NCI-H526 (cell line): ENCODE results near the gene FAN1.
"Not testable (repeated sequence)": the region's sequence is repeated elsewhere in the genome, so short reads cannot be mapped to it uniquely, and the experiment has no call there.

Experiments
- DNase-seq, 2 experiments: peaks; one replicate each; lab custom pipeline; 2025; lab: John Stamatoyannopoulos, UW

FAN1 gene

DNA sequence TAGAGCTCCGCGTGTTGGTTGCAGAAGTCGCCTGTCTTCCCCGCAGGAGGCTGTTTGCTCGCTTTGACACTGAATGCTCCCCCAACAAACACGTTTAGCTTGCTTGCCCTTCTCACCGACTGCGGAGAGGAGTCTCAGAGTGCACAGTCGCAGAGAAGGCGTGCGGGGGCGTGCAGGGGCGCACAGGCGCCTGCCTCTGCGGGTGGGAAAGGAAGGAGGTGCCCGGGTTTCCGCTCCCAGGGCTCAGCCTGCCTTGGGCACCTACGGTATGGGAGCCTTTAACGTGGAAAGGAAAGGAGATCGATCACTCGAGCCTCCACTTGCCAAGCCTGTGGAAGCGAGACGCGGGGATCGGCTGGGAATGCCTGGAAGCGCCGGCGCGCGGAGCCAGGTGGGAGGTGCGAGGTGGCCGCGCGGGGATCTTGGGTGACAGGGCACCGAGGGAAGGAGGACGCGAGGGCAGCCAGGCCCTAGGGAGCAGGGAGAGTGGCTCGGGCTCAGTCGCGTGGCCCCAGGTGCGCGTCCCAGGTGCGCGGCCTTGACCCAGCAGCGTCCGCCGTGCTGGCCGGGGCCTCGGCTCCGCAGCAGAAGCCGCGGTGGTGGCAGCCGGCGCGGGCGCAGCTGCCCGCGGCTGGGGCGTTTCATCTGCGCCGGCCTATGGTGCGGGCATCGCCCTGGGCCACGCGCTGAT is at the start of gene FAN1:
FAN1 (plus strand) TSS at position 419 of the 691 bp plus-strand sequence. CDS start 749 bp downstream, outside the sequence.
- peak; percentile 85 to 96 for DNase-seq

DNA sequence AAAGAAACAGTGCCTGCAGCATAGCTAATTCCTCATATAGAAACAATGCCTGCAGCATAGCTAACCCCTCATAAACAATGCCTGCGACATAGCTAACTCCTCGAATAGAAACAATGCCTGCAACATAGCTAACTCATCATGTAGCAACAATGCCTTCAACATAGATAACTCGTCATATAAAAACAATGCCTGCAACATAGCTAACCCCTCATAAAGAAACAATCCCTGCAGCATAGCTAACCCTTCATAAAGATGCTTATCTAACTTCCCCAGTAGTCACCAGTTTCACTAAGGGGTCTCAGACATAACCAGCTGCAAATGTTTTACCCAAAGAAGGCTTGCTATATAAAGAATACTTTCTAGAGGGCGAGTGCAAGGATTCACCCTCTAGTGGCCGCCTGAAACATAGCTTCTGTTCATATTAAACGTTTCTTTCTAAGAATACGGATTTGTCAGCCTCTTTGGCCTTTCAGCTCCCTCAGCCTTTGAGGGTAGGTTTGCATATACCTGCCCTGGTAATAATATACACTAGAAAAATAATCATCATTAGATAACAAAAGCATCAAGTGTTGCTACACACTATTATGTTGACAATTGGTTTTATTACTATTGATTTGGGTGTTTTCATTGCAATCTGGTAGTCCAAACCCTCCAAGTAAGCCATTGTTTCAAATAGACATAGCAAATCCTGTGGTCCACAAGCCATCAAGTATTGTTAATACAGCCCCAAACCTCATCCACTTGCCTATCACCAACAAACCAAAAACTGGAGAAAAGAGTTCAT is 44.4 kb upstream of the FAN1 start:
- DNase-seq: no peak

DNA sequence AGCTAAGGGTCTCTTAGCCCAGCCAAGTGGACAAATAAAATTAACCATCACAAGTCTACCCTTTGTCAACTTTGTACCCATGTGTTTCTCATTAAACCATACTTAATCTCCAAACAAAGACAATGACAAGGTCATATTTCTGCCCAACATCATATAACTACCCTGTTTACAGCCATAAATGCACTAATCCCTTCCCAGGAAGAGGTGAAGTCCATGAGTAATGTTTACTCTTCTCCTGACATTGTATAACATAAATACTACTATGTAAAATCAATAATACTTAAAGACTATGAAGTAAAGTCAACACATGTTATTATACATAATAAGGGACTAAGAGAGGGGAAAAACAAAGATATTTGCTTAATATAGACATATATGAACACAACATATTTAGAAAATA is 38.5 kb upstream of the FAN1 start:
- DNase-seq: no peak

DNA sequence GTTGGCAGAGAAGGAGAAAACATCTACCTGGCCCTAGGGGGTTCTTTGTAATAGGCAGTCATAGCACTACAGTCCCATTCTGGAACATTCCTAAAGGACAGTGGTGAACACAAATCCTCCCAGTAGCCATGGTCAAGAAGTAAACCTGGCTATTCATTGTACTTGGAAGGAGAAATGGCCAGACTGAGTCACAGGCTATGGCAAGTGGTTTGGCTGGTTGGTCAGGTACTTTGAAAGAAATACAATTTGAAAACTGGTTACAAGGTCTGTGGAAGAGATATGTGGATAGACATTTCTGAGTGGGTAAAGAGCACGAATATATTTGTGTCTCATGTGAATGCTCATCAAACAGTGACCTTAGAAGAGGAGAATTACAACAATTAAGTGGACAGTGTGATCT is 33.0 kb upstream of the FAN1 start:
- DNase-seq: no peak

DNA sequence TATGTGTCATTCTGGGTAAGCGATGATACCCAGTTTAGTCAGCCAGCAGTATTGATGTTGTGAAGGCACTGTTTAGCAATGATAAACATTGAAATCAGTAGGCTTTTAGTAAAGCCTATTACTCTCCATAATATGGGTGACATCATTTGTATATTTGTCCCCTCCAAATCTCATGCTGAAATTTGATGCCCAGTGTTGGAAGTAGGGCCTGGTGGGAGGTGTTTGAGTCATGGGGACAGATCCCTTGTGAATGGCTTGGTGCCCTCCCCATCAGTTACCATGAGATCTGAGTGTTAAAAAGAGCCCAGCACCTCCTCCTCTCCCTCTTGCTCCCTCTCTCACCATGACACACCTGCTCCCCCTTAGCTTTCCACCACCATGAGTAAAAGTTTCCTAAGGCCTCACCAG is 31.4 kb upstream of the FAN1 start:
- no peak for DNase-seq

DNA sequence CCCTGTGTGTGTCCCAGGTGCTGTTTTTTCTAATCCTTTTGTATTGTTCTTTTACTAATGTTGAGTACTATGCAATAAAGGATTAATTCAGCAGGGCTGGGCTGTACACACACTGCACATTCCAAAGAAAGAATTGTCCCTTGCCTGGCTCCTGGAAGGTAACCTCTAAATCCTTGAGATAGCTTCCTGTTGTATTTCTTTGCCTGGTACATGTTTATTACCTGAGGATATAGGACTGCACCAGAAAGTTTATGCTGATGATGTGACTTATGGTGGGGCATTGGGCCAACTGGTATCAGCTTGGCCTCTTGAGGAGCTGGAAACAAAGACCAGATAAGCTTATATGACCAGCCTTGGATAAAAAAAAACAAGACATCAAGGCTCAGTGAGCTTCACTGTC is 26.6 kb upstream of the FAN1 start:
- no peak for DNase-seq

DNA sequence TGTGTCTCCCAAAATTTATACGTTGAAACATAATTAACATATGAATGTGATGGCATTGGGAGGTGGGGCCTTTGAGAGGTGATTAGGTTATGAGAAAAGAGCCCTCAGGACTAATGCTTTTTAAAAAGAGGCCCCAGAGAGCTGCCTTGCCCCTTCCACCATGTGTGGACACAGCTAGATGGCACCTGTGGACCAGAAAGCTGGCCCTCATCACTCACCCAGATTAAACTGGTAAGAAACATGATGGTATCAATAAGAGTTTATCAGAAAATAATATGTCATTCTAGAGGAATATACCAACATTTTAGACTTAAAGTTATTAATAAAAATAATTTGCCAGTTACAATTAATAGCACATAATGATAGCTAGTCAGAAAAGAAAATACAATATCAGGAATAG is 25.2 kb upstream of the FAN1 start:
- no peak for DNase-seq

DNA sequence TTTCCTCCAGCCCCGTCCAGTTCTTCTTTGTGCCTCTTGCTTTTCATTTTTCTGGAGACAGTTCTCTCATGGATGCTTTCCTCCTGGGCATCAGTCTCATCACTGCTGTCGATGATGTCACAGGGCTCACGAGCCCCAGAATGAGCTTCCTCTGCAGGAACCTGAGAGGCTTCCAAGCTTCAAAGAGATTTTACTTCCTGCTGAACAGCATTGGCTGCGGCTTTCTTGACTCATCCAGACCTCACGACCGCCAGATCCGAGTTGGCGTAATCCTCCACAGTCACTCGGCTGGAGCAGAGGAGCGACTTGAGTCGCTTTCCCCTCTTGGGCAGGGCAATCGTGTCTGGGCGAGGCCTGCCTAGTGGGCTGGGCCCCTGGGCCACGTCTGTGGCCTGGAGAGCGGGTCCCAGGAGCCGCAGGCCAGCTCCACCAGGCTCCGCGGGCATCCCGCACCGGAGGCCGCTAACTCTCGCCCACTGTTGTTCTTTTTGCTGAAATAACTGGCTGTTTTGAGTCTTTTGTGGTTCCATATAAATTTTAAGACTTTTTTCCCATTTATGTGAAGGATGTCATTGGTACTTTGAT is 20.8 kb upstream of the FAN1 start:
- no peak for DNase-seq

DNA sequence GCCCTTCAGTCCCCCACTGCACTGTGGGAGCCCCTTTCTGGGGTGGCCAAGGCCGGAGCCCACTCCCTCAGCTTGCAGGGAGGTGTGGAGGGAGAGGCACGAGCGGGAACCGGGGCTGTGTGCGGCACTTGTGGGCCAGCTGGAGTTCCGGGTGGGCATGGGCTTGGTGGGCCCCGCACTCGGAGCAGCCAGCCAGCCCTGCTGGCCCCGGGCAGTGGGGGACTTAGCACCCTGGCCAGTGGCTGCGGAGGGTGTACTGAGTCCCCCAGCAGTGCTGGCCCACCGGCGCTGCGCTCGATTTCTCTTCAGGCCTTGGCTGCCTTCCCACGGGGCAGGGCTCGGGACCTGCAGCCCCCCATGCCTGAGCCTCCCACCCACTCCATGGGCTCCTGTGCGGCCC is 20.0 kb upstream of the FAN1 start:
- DNase-seq: not testable (repeated sequence)

DNA sequence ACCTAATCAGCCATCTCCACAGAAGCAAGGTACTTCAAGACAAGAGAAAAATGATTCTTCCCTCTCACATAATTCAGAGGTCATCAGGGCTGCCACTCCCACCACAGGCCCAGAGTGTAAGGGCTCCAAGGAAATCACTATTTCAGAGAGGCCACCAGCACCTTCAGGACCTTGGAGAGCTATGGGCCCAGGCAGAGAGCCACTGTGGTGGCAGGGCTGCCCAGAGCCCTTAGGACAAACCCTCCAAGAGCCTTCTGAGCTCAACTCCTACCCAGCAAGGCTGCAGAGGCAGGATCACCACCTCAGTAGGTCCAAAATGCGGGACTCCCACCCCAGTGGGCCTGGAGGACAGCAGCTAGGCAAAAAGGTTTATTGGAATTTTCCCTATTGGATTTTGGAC is 17.9 kb upstream of the FAN1 start:
- no peak for DNase-seq

DNA sequence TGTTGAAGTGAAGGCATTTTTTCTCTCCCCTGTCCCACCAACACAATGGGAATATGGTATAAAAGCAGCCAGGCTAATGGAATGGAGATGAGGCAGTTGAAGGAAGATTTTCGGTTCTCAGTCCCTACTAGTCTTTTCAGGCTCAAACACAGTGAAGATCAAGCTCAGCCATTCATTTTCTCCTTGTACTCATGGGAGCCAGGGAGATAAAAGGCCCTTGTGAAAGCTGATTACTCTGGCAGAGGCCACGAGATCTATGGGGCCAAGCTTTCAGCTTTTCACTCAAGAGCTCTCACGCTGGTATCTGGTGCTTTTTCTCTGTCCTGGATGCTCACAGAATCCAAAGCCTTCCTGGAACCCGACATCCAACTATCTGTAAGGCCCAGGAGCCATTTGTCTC is 14.5 kb upstream of the FAN1 start:
- no peak for DNase-seq

DNA sequence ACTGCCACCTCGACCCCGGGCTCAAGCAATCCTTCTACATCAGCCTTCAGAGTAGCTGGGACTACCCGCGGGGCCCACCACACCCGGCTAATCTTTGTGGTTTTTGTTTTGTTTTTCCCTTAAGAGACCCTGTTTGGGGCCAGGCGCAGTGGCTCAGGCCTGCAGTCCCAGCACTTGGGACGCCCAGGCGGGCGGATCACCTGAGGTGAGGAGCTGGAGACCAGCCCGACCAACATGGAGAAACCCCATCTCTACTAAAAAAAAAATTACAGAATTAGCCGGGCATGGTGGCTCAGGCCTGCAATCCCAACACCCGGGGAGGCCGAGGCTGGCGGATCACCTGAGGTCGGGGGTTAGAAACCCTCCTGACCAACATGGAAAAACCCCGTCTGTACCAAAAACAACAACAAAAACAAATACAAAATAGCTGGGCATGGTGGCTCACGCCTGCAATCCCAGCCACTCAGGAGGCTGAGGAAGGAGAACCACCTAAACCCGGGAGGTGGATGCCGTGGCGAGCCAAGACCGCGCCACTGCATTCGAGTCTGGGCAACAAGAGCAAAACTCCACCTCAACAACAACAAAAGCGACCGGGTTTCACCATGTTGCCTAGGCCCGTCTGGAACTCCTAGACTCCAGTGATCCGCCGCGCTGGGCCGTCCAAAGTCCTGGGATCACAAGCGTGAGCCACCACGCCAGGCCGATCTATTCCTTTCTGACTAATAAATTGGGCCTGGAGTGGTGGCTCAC is 8.1 kb upstream of the FAN1 start:
- DNase-seq: no peak

DNA sequence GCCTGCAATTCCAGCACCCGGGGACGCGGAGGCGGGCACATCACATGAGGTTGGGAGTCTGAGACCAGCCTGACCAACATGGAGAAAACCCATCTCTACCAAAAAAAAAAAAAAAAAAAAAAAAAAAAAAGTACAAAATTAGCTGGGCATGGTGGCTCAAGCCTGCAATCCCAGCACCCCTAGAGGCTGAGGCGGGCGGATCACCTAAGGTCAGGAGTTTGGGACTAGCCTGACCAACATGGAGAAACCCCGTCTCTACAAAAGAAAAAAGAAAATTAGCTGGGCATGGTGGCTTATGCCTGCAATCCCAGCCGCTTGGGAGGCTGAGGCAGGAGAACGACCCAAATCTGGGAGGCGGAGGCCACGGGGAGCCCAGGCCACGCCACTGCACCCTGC is 7.5 kb upstream of the FAN1 start:
- DNase-seq: no peak

DNA sequence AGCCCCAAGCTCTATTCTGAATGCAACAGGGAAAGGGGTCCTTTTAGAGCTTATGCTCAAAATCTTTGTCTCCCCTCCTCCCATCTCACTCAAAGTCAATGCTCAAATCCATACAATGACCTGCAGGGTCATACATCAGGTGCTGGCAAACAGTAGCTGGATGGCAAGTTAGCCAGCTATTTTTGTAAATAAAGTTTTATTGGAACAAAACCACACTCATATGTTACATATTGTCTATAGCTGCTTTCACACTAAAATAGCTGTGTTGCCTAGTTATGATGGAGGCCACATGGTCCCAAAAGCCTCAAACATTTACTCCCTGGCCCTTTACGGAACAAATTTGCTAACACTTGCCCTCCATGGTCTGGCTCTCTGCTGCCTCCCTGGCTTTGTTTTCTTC is 1.8 kb upstream of the FAN1 start:
- no peak for DNase-seq

DNA sequence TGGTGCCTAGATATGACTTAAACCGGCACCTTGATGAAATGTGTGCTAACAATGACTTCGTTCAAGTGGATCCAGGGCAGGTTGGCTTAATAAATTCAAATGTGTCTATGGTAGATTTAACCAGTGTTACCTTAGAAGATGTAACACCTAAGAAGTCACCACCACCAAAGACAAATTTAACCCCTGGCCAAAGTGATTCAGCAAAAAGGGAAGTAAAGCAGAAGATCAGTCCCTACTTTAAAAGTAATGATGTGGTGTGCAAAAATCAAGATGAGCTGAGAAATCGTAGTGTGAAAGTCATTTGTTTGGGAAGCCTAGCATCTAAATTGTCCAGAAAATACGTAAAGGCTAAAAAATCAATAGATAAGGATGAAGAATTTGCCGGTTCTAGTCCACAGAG is 1.1 kb downstream of the FAN1 start:
- no peak for DNase-seq

DNA sequence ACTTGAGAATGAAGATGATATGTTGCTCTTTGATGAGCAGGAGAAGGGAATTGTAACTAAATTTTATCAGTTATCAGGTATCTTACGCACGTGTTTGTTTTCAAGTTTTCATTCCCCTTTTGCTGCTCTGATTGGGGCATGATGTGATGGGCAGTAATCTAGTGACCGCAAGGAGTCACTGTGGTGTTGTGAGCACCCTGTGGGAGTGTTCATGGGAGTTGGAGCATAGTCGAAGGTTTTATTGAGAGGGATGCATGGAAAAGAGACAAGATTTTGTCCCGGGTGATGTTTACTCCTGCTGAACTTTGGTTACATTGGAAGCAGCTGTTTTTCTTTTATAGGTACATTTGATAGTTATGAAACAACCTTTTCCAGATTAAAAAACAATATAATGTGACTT is 2.1 kb downstream of the FAN1 start:
- no peak for DNase-seq

DNA sequence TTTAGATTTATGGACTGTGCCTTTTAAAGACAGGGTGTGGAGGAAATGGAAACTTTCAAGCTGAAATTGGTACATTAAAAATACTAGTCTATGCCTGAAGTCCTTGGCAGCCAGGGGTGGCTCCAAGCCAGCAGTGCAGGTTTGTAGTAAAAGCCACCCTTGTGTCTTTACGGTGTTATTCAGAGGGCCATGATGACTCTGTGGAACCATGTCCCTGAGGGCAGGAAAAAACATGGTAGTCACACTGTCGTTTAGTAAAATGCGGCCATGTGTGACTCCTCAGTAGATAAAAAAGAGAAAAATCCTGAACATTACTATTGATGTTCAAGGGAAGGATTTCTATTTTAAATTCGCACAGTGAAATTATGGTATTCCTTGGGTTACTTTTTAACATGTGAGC is 2.7 kb downstream of the FAN1 start:
- no peak for DNase-seq

DNA sequence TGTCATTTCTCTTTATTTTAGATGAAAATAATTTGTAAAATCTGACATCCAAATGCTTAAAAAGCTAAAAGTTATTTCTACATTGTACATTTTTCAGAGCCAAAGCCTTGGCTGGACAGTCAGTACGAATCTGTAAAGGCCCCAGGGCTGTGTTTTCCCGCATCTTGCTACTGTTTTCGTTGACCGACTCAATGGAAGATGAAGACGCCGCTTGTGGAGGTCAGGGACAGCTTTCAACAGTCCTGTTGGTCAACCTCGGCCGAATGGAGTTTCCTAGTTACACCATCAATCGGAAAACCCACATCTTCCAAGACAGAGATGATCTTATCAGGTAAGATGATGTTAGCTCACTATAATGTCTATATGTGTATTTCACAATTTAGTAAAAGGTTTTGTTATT is 10.0 kb downstream of the FAN1 start:
- DNase-seq: no peak

DNA sequence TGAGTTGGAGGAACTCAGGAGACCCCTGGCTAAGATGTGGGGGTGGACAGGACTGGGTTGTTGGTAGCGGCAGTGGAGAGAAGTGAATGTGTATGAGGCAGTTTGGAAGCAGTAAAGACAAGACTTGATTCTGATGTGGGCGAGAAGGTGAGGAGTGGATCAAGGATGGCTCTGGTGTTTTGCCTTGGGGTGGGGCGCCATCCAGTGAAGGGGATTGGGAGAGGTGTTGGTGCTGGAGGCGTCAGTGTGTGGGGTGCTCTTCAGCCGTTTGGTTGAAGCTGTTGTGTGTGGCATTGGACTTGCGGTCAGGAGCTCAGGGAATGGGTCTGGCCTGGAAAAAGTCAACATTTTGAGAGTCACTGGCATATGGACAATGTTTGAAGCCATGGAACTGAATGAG is 13.3 kb downstream of the FAN1 start:
- no peak for DNase-seq

DNA sequence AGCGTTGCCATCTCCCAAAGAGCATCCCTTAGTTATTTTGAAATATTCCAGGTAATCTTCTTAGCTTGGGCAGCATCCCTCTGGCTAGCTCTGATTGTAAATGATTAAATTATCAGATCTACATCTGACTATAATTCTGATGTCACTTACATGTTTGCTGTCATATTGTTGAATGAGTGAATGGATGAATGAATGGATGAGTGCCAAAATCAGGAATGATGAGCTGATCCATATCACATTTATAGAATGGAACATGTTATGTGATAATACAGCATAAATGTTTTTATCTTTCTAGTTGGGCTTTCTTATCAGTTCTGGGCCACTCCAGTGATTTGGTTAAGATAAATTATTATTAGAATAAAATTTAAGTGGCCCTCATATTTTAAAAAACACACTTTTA is 14.0 kb downstream of the FAN1 start:
- DNase-seq: no peak

DNA sequence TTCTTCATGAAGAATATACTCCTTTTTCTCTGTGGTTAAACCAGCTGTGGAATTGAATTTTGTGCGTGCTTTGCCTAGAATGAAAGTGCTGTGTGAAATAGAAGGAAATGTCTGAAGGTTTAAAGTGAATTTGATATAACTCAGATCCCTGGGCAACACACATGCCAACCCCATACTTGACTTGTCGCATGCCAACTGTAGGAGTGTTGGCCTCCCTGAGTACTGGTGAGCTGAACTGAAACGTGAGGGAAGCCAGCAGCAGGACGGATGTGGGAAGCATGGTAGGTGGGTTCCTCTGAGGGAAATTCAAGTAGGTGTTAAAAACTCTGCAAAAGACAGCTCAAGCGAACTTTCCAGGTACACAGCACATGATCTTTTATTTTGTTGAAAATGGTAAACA is 14.7 kb downstream of the FAN1 start:
- no peak for DNase-seq

DNA sequence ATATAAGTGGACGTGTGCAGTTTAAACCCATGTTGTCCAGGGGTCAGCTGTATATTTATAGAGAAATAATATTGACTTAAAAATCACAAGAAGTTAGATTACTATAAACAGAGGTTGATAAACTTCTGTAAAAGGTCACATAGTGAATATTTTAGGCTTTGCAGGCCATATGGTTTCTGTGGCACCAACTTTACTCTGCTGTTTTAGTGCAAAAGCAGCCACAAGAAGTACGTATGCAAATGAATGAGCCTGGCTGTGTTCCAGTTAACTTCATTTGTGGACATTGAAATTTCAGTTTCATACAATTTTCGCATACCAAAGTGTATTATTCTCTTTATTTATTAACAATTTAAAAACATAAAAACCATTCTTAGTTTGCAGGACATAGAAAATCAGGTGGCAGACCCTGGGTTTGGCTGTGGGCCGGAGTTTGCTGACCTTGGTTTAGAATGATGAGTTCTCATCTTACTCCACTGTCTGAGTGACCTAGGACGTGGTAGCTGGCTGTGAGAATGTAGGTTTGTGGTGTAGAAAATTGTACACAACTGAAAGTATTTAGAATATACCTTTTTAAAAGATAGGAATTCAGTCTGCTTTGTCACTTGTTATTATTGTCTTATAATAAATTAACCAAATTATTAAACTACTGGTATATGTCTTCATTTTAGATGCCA is 16.3 kb downstream of the FAN1 start:
- DNase-seq: no peak
